PFSK-1 (cell line): Measurements from ENCODE around the gene PRDX1.

Experiments used
- FOXP2 ChIP-seq: optimal IDR thresholded peaks from 2 replicates; pipeline ENCODE3; 2011; ENCODE audit warnings: borderline replicate concordance, control low read depth, inconsistent platforms; ENCODE audit not compliant: insufficient read depth; ENCODE audit errors: extremely low read length, extremely low read depth
- POLR2AphosphoS5 ChIP-seq: IDR thresholded peaks from 2 replicates; pipeline ENCODE4 v1.6.1; 2012; ENCODE audit warnings: low read depth, mild to moderate bottlenecking, control low read depth, low read length, moderate library complexity
- SIN3A ChIP-seq: IDR thresholded peaks from 2 replicates; pipeline ENCODE4 v1.6.1; 2012; ENCODE audit warnings: mild to moderate bottlenecking, low read length, moderate library complexity, borderline replicate concordance; ENCODE audit not compliant: insufficient read depth
- TAF1 ChIP-seq: IDR thresholded peaks from 2 replicates; pipeline ENCODE4 v1.6.1; 2012; ENCODE audit warnings: low read length, control low read depth, borderline replicate concordance; ENCODE audit not compliant: insufficient read depth
- TF ChIP-seq, protein P1 (sequence below), 2 experiments: IDR thresholded peaks; 2 replicates each; pipeline versions ENCODE4 v1.6.1 to v1.8.0; 2011 to 2012; ENCODE audit warnings: low read depth in 2 of 2, low read length in 2 of 2, control low read depth in 1 of 2, inconsistent platforms in 1 of 2, mild to moderate bottlenecking in 1 of 2, moderate library complexity in 1 of 2; ENCODE audit not compliant: insufficient read depth in 1 of 2

Gene PRDX1

DNA sequence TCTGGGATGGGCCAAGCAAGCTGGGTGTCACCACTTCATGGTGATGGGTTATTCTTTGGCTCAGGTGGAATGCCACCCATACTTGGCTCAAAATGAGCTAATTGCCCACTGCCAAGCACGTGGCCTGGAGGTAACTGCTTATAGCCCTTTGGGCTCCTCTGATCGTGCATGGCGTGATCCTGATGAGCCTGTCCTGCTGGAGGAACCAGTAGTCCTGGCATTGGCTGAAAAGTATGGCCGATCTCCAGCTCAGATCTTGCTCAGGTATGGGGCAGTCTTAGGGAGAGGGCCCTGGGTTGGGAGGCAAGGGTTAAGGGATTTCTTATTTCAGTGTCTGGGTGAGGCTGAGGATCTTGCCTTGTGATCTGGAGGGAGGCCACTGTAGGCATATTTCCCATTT lies 46.7 kb upstream of the PRDX1 start:
- TF ChIP-seq SIN3A (no peak), FOXP2 (no peak), TAF1 (no peak), POLR2AphosphoS5 (no peak)
- TF ChIP-seq, protein P1, sequence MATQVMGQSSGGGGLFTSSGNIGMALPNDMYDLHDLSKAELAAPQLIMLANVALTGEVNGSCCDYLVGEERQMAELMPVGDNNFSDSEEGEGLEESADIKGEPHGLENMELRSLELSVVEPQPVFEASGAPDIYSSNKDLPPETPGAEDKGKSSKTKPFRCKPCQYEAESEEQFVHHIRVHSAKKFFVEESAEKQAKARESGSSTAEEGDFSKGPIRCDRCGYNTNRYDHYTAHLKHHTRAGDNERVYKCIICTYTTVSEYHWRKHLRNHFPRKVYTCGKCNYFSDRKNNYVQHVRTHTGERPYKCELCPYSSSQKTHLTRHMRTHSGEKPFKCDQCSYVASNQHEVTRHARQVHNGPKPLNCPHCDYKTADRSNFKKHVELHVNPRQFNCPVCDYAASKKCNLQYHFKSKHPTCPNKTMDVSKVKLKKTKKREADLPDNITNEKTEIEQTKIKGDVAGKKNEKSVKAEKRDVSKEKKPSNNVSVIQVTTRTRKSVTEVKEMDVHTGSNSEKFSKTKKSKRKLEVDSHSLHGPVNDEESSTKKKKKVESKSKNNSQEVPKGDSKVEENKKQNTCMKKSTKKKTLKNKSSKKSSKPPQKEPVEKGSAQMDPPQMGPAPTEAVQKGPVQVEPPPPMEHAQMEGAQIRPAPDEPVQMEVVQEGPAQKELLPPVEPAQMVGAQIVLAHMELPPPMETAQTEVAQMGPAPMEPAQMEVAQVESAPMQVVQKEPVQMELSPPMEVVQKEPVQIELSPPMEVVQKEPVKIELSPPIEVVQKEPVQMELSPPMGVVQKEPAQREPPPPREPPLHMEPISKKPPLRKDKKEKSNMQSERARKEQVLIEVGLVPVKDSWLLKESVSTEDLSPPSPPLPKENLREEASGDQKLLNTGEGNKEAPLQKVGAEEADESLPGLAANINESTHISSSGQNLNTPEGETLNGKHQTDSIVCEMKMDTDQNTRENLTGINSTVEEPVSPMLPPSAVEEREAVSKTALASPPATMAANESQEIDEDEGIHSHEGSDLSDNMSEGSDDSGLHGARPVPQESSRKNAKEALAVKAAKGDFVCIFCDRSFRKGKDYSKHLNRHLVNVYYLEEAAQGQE (IDR thresholded peaks at IDR 0.05; ENCODE audit: insufficient read depth in 1 of 2, low read depth in 2 of 2, low read length in 2 of 2), result no peak

DNA sequence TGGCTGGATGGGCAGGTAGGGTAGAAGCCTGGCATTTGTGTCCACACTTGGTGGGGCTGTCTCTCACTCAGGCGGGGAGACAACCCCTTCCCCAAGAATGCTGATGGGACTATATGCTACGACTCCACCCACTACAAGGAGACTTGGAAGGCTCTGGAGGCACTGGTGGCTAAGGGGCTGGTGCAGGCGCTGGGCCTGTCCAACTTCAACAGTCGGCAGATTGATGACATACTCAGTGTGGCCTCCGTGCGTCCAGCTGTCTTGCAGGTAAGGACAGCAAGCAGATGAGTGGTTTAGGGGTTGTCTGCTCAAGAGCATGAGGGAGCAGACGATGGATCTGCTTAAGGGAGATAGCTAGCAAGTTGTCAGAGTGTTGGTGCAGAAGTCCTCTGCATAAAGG lies 46.2 kb upstream of the PRDX1 start:
- no peak for TF ChIP-seq POLR2AphosphoS5
- no peak for TF ChIP-seq FOXP2
- TF ChIP-seq TAF1, result no peak
- TF ChIP-seq, protein P1 (IDR thresholded peaks at IDR 0.05; ENCODE audit: insufficient read depth in 1 of 2, low read depth in 2 of 2, low read length in 2 of 2), result no peak
- TF ChIP-seq SIN3A, result no peak

DNA sequence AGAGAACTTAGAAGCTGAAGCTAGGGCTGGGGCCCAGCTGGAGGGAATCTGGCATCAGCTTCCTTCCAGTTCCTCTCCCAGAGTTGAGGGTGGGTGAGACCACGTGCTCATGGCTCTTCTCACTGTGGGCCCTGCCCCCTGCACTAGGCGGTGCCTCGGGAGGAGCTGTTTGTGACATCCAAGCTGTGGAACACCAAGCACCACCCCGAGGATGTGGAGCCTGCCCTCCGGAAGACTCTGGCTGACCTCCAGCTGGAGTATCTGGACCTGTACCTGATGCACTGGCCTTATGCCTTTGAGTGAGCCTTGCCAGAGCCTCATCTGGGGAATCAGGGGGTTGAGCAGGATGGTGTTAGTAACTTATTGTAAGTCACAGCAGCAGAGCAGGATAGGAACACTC lies 45.0 kb upstream of the PRDX1 start:
- TF ChIP-seq SIN3A (no peak), FOXP2 (no peak), TAF1 (no peak), POLR2AphosphoS5 (no peak)
- TF ChIP-seq, protein P1 (IDR thresholded peaks at IDR 0.05; ENCODE audit: insufficient read depth in 1 of 2, low read depth in 2 of 2, low read length in 2 of 2), result no peak

DNA sequence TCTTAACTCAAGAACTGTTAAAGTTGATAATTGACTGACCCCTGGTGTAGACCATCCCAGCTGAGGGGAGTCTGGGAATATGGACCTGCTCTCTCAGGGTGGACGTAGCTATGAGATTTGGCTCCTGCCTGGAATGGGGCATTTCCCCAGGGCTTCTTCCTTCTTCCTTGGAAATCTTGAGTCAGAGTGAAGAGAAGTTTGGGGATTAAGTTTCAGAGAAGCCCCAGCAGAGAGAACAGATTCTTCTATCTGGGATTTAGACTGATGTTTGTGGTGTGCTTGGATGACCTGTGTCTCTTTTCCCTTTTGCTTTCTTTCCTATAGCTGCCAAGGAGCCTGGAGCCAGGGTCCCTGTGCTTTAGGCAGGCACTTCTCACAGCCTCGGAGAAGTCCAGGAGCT lies 42.2 kb upstream of the PRDX1 start:
- TF ChIP-seq, protein P1 (IDR thresholded peaks at IDR 0.05; ENCODE audit: insufficient read depth in 1 of 2, low read depth in 2 of 2, low read length in 2 of 2), result no peak
- TF ChIP-seq FOXP2 (no peak), POLR2AphosphoS5 (no peak), SIN3A (no peak), TAF1 (no peak)

DNA sequence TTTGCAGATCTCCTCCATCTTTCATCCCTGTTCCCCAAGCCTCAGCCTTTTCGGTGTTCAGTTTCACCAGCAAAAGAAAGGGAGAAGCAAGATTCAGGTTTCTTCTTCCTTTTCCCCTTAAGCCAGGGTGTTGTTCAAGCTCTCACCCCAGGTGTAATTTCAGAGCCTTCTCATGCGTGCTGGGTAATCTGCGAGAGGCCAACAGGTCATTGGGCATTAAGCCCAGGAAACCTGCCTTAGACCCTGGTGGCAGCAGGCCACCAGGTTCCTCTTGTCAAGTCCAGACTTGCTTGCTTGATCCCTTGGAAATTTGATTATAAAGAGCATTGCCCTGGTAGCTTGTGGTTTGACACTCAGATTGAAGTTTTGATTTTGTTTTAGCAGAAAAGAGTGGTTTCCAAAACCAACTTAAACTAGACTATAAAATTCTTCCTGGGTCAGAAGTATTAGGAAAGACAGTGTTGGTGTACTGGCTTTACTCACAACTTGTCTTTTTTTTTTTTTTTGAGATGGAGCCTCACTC lies 35.8 kb upstream of the PRDX1 start:
- no peak for TF ChIP-seq FOXP2
- TF ChIP-seq, protein P1 (IDR thresholded peaks at IDR 0.05; ENCODE audit: insufficient read depth in 1 of 2, low read depth in 2 of 2, low read length in 2 of 2), result no peak
- TF ChIP-seq POLR2AphosphoS5, result no peak
- TF ChIP-seq TAF1, result no peak
